Thymus (tissue), 11 donors: ENCODE results near the gene FKBP2. TPM values are rescaled to one million over a fixed set of nuclear protein-coding genes. Genes with fewer than 3 reads are reported as not detected.

Experiments
- DNase-seq, 9 donors: peaks; one replicate each; pipeline ENCODE4 v3.0.0-alpha.2; 2013; ENCODE audit warnings: low spot score in 9 of 9, low read depth in 6 of 9, missing footprints in 1 of 9
- H3K27ac ChIP-seq, 2 donors: one replicate each; pipeline ENCODE4 v1.5.1; 2013; ENCODE audit warnings: control low read depth in 1 of 2, low read depth in 1 of 2, low read length in 1 of 2, mild to moderate bottlenecking in 1 of 2, moderate library complexity in 1 of 2
- H3K27me3 ChIP-seq, 2 donors: one replicate each; pipeline ENCODE4 v1.5.1; 2013; ENCODE audit warnings: low read length in 1 of 2; ENCODE audit not compliant: control insufficient read depth in 2 of 2, insufficient read depth in 1 of 2
- H3K36me3 ChIP-seq, 2 donors: one replicate each; pipeline ENCODE4 v1.5.1; 2013; ENCODE audit warnings: low read length in 1 of 2, mild to moderate bottlenecking in 1 of 2, moderate library complexity in 1 of 2; ENCODE audit not compliant: control insufficient read depth in 2 of 2, insufficient read depth in 2 of 2
- H3K4me1 ChIP-seq, 2 donors: one replicate each; pipeline ENCODE4 v1.5.1; 2013; ENCODE audit warnings: low read length in 2 of 2; ENCODE audit not compliant: control insufficient read depth in 2 of 2, insufficient read depth in 2 of 2
- H3K4me3 ChIP-seq, 2 donors: one replicate each; pipeline ENCODE4 v1.5.1; 2013; ENCODE audit warnings: low read length in 2 of 2, control low read depth in 1 of 2, mild to moderate bottlenecking in 1 of 2
- H3K9me3 ChIP-seq, 2 donors: one replicate each; pipeline ENCODE4 v1.5.1; 2013; ENCODE audit warnings: low read length in 1 of 2, mild to moderate bottlenecking in 1 of 2; ENCODE audit not compliant: control insufficient read depth in 2 of 2, insufficient read depth in 1 of 2
- WGBS: extraction: QIAGEN DNeasy Blood & Tissue Kit; methylation state at CpG from one replicate; pipeline ENCODE4 v1.1.7; 2013; 5-methylcytosine and 5-hydroxymethylcytosine counted together
- polyA plus RNA-seq: library from polyadenylated mRNA; stranded (reverse); fragments of 200-250 nt; gene quantifications from one replicate; pipeline ENCODE4 v1.2.3, GENCODE V29; 2013
- total RNA-seq: library from RNA; stranded (reverse); fragments of 120-200 nt; gene quantifications from one replicate; pipeline ENCODE4 v1.2.4, GENCODE V29; 2013
- donor health status: healthy.

Gene FKBP2
- total and polyA plus RNA-seq, 2 donors, result 45.0 to 128 TPM

GRCh38 chr11:64254326-64254725, 13.4 kb downstream of the FKBP2 start:
- peaks cover 0 to 8% of the 10 kb centered on the region in 2 donors for H3K9me3 ChIP-seq
- DNase-seq, result no peak
- H3K27me3 ChIP-seq, result peaks cover 0 to 16% of the 10 kb centered on the region in 2 donors
- no peak overlapping the region for H3K27ac ChIP-seq
- H3K4me3 ChIP-seq, result no peak overlapping the region
- peaks cover 12 to 34% of the 10 kb centered on the region in 2 donors for H3K4me1 ChIP-seq
- 98% methylated on average over 7 of the region's 7 CpGs for WGBS
- H3K36me3 ChIP-seq, result peaks cover 25 to 32% of the 10 kb centered on the region in 2 donors

DNA sequence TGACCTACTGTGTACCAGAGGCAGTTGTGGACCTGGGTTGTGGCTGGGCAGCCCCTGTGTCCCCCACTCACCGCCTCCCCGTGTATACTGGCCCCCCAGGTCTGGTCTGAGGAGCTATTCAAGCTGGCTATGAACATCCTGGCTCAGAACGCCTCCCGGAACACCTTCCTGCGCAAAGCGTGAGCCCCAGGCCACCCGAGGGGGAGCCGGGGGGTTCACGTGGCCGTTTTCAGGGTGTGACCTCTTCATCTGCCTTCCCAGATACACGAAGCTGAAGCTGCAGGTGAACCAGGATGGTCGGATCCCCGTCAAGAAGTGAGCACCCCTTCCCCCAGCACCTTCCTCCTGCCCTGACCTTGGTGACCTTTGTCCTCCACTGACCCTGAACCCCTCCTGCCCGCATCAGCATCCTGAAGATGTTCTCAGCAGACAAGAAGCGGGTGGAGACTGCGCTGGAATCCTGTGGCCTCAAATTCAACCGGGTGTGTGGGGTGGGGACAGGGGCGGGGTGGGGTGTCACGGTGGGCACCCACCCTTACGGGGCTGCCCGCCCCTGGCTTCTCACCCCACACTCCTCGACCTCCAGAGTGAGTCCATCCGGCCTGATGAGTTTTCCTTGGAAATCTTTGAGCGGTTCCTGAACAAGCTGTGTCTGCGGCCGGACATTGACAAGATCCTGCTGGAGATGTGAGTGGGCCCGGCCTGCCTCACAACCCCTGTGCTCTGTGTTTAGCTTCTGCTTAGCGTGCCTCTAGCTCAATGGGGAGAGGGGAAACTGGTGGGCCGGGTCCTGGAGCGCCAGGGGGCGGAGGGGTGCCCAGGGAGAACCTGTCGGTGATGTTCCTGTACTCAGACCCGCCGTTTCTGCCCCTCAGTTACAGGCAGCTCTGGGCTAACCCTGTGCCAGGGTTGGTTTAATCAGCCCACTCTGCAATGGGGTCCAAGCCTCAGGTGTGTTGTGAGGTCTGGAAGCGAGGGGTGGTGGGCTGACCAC, 14.5 kb downstream of the FKBP2 start:
- Histone ChIP-seq H3K27me3 (peaks cover 0 to 12% of the 10 kb centered on the region in 2 donors), H3K4me1 (peaks cover 10 to 23% of the 10 kb centered on the region in 2 donors), H3K4me3 (no peak overlapping the region), H3K27ac (no peak overlapping the region), H3K36me3 (peaks cover 30 to 35% of the 10 kb centered on the region in 2 donors), H3K9me3 (peaks cover 1 to 4% of the 10 kb centered on the region in 2 donors)
- WGBS, result 97% methylated on average over 35 of the region's 35 CpGs
- no peak for DNase-seq

GRCh38 chr11:64256300-64256699, 15.4 kb downstream of the FKBP2 start:
- peaks cover 4 to 15% of the 10 kb centered on the region in 2 donors for H3K4me1 ChIP-seq
- peaks cover 0 to 4% of the 10 kb centered on the region in 2 donors for H3K27me3 ChIP-seq
- H3K27ac ChIP-seq, result no peak overlapping the region
- peaks cover 30 to 38% of the 10 kb centered on the region in 2 donors for H3K36me3 ChIP-seq
- DNase-seq, result no peak
- peaks cover 0 to 1% of the 10 kb centered on the region in 2 donors for H3K9me3 ChIP-seq
- 94% methylated on average over 15 of the region's 15 CpGs for WGBS
- no peak overlapping the region for H3K4me3 ChIP-seq

GRCh38 chr11:64258356-64258755, 17.5 kb downstream of the FKBP2 start:
- Histone ChIP-seq H3K9me3 (peaks cover 0 to 1% of the 10 kb centered on the region in 2 donors), H3K4me3 (no peak overlapping the region), H3K36me3 (peaks cover 41 to 49% of the 10 kb centered on the region in 2 donors), H3K4me1 (no peaks in the 10 kb centered on the region), H3K27ac (no peak overlapping the region), H3K27me3 (no peaks in the 10 kb centered on the region)
- 95% methylated on average over 24 of the region's 24 CpGs for WGBS
- no peak for DNase-seq

DNA sequence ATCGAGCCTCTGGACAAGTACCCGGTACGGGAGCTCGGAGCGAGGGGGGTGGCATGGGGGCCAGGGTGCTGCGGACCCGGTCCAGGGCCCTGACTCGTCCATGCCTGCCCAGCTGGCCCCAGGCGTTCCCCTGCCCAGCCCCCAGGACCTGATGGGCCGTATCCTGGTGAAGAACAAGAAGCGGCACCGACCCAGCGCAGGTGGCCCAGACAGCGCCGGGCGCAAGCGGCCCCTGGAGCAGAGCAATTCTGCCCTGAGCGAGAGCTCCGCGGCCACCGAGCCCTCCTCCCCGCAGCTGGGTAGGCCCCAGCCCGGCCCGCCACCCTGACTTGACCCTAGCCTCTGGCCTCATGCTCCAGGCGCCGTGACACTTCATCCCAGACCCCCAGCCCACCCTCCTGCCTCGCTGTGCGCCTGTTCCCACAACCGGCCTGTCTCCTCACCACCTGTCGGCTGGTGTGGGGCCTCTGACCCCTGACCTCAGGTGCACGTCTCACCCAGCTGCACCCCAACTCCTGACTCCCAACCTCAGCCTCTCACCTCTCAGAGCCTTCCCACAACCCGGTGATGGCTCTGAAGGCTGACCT, 18.1 kb downstream of the FKBP2 start:
- Histone ChIP-seq H3K27me3 (no peaks in the 10 kb centered on the region), H3K4me1 (no peaks in the 10 kb centered on the region), H3K36me3 (peaks cover 41 to 49% of the 10 kb centered on the region in 2 donors), H3K27ac (no peak overlapping the region), H3K9me3 (peaks cover 0 to 1% of the 10 kb centered on the region in 2 donors), H3K4me3 (no peak overlapping the region)
- 96% methylated on average over 32 of the region's 32 CpGs for WGBS
- no peak for DNase-seq

DNA sequence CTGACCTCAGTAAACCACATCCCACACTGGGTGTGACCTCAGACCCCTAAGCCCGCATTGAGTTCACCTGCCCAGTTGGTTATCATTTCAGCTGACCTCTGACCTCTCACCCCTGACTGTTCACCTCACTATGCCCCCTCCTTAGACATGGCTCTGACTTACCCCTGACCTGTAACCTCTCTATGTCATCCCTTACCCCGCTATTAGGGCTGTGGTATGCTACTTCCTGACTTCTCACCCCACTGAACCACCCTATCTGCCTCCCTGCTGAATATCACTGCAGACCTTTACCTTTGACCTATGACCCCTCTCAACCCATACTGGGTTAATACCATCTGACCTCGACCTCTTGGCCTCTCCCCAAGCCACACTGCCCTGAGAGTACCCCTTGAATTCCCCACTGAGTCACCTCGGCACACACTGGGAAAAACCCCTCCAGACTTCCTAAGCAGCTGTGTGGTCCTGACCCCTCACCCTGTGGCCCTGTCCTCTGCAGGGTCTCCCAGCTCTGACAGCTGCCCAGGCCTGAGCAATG, 18.7 kb downstream of the FKBP2 start:
- Histone ChIP-seq H3K9me3 (peaks cover 0 to 1% of the 10 kb centered on the region in 2 donors), H3K27me3 (no peaks in the 10 kb centered on the region), H3K4me3 (no peak overlapping the region), H3K27ac (no peak overlapping the region), H3K36me3 (peaks cover 37 to 47% of the 10 kb centered on the region in 2 donors), H3K4me1 (no peaks in the 10 kb centered on the region)
- no peak for DNase-seq
- WGBS, result 95% methylated on average over 4 of the region's 4 CpGs

GRCh38 chr11:64260147-64260708, 19.3 kb downstream of the FKBP2 start:
- H3K27me3 ChIP-seq, result no peaks in the 10 kb centered on the region
- no peaks in the 10 kb centered on the region for H3K4me1 ChIP-seq
- 97% methylated on average over 6 of the region's 6 CpGs for whole genome bisulfite sequencing
- no peak overlapping the region for H3K4me3 ChIP-seq
- no peak overlapping the region for H3K27ac ChIP-seq
- DNase-seq, result no peak
- peaks cover 0 to 1% of the 10 kb centered on the region in 2 donors for H3K9me3 ChIP-seq
- peaks cover 34 to 43% of the 10 kb centered on the region in 2 donors for H3K36me3 ChIP-seq

GRCh38 chr11:64261556-64262080, 20.7 kb downstream of the FKBP2 start:
- DNase-seq, result no peak

More at GRCh38 chr11:64261556-64262080, 20.7 kb downstream of the FKBP2 start:
- Histone ChIP-seq H3K27me3 (no peaks in the 10 kb centered on the region), H3K9me3 (peaks cover 0 to 1% of the 10 kb centered on the region in 2 donors), H3K27ac (no peak overlapping the region), H3K4me1 (no peaks in the 10 kb centered on the region), H3K36me3 (peaks cover 30 to 36% of the 10 kb centered on the region in 2 donors), H3K4me3 (no peak overlapping the region)
- WGBS, result 98% methylated on average over 18 of the region's 18 CpGs
